ENCODE results near the gene PLCB1.

PLCB1 gene

DNA sequence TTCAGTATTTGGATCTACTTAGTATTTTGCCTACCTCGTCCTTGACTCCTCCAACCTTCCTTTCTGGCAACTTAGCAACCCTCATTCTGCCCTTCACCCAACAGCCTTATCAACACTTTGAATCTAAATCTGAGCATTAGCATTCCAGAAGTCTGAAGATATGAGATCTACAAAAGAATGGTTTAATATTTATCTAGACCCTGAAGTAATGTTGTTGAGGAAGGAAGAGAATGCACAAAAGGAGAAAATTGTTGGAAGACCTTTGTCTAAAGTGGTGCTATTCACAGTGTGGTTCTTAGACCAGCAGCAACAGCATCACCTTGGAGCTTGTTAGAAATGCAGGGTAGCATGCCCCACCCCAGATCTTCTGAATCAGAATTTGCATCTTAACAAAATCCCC, 738.6 kb downstream of the PLCB1 start:
- no peak for DNase-seq

GRCh38 chr20:8874437-8874836, 742.4 kb downstream of the PLCB1 start:
- no peak for DNase-seq

GRCh38 chr20:8875586-8875985, 743.5 kb downstream of the PLCB1 start:
- no peak for DNase-seq

- DNase-seq: no peak
Measured at GRCh38 chr20:8876366-8876765, 744.3 kb downstream of the PLCB1 start.

- DNase-seq: no peak
Measured at GRCh38 chr20:8877294-8877693, 745.2 kb downstream of the PLCB1 start.

GRCh38 chr20:8879669-8880068, 747.6 kb downstream of the PLCB1 start:
- no peak for DNase-seq

GRCh38 chr20:8880085-8880853, 748.2 kb downstream of the PLCB1 start:
- DNase-seq: no peak

GRCh38 chr20:8891039-8891438, 759.0 kb downstream of the PLCB1 start:
- no peak for DNase-seq

DNA sequence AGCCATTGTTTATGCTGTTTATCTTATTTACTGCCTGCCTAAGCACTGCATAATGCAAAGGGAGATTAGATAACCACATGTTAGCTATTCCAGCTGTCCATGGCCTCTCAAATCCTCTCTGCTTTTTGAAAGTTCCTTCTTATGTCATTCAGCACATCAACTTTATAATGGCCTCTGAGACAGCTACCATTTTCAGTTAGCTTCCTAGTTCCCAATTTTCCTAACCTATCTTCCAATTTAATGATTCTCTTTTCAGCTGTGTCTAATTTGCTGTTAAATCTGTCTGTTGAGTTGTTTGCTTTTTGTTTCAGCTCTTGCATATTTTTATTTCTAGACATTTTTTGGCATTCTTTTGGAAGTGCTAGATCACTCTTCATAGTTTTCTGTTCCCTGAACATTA, 763.4 kb downstream of the PLCB1 start:
- DNase-seq: no peak

- DNase-seq: no peak
Measured at GRCh38 chr20:8898823-8899222, 766.8 kb downstream of the PLCB1 start.

DNA sequence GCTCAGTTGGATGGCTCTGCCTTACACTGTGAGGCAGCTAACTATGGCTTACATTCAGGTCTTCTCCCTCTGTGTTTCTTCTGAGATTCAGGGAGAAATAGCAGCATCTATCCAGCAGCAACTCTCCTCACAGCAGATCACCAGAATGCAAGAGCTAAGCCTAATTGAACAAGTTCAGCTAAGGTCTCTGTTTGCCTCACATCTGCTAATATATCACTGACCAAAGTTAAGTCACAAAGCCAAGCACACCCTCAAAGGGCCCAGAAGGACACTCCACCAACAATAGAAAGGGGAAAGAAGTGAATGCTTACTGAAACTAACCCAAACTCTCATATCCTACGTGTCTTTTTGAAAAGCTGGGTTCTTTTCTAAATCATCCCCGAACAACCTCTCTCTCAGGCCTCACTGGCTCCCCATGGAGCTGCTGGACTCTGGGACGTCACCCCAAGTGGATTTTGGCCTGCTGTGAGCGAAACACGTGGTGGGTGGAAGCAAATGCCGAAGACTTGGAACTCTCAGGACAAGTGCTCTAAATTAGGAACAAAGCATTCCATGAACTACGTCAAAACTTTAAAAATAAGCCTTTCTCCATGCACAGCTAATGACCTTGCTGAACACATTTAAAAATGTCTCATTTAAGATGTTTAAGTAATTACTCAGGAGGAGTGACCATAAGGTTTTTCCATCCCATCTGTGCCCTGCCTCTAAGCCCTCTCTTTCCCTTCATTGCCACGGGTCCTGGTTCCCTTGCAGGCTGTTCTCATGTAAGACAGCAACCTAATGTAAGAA, 769.4 kb downstream of the PLCB1 start:
- DNase-seq: no peak

DNA sequence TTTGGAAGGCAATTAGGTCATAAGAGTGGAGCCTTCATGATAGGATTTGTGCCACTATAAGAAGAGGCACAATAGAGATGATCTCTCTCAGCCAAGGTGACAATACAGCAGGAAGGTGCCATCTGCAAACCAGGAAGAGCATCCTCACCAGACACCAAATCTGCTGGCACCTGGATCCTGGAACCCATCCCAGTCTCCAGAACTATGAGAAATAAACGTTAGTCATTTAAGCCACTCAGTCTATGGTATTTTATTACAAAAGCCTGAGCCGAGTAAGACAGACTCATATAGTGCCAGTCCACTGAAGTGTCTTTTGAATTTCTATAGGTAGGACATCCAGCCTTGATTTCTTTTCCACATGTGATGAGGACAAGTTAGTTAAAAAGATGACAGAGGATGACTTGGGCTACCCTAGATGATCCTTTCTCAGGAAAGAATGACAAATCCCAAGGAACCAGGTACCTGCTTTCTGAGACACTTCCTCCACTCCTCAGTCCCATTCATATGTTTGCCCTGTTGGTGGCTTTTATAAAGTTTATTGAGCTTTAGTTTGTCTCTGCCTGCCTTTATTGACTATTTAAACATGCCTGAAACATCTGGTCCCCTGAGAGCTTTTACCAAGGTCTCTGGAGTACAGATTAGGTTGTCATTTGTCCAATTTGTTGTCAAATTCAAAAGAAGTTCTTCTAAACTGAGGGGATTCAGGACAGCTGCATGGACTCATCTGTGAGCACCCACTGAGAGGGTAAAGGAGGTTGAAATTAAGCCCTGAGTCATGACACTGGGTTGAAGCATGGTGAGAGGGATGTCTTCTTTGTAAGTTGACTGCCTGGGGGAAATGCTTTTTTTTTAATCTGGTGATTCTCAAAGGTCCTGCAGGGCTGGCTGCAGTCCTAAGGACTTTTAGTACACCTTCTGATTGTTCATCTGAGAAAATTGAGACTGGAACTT, 771.9 kb downstream of the PLCB1 start:
- DNase-seq: no peak

GRCh38 chr20:8909596-8909995, 777.5 kb downstream of the PLCB1 start:
- no peak for DNase-seq

DNA sequence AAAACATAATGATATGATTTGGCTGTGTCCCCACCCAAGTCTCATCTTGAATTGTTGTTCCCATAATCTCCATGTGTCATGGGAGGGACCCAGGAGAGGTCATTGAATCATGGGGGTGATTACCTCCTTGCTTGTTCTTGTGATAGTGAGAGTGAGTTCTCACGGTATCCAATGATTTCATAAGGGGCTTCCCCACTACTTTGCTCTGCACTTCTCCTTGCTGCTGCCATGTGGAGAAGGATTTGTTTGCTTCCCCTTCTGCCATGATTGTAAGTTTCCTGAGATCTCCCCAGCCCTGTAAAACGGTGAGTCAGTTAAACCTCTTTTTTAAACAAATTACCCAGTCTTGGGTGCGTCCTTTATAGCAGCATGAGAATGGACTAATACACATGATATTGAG, 780.0 kb downstream of the PLCB1 start:
- no peak for DNase-seq

DNA sequence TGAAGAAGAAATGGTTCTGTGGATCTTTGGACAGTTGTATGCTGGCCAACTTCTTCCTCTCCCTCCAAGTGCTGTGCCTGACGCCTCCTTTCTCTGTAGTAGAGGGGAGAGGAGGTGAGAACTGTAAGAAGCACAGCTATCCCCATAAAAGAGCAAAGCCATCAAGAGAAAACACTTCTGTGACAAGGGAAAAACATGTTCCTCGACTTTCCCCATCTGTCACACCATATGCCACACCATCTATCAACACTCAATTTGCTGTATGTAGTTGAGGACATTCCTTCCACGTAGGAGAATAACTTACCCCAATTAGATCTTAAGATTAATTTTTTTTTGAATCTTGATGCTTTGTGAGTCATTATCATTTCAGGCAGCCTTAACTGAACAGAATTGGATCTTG, 780.7 kb downstream of the PLCB1 start:
- no peak for DNase-seq

GRCh38 chr20:8913456-8913855, 781.4 kb downstream of the PLCB1 start:
- no peak for DNase-seq

- DNase-seq: no peak
Measured at GRCh38 chr20:8914421-8914820, 782.4 kb downstream of the PLCB1 start.

DNA sequence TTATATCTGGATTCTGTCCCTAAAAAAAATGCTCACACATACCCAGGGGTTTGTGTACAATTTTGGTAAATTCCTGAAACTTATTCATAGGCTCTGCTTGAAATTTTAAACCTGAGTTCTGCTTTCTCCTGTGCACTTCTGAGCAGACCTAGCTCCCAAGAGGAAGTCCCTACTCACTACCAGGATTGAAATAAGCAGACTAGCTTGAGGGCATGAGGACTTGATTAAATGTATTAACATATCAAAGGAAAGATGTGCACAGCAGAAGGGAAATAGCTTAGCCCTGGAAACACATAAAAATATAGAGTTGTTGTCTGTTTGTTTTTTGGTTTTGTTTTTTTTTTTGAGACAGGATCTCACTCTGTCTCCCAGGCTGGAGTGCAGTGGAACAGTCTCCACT, 785.0 kb downstream of the PLCB1 start:
- DNase-seq: no peak

- DNase-seq: no peak
Measured at GRCh38 chr20:8918145-8918544, 786.1 kb downstream of the PLCB1 start.

DNA sequence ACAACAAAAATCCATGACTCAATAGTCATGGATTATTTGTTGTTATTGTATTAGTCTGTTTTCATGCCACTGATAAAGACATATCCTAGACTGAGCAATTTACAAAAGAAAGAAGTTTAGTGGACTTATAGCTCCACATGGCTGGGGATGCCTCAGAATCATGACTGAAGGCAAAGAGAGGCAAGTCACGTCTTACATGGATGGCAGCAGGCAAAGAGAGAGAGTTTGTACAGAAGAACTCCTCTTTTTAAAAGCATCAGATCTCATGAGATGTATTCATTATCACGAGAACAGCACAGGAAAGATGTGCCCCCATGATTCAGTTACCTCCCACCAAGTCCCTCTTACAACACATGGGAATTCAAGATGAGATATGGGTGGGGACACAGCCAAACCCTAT, 792.5 kb downstream of the PLCB1 start:
- no peak for DNase-seq

DNA sequence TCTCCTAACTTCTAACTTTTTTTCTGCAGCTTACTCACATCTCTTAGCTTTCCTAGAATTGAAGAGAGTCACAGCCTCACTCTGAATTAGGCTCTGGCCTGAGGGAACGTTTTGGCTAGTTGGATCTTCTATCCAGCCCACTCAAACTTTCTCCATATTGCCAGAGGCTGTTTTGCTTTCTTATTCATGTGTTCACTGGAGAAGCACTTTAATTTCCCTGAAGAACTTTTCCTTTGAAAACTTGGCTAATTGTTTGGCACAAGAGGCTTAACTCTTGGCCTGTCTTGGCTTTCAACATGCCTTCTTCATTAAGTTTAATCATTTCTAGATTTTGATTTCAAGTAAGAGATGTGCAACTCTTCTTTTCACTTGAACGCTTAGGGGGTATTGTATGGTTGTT, 798.7 kb downstream of the PLCB1 start:
- no peak for DNase-seq

DNA sequence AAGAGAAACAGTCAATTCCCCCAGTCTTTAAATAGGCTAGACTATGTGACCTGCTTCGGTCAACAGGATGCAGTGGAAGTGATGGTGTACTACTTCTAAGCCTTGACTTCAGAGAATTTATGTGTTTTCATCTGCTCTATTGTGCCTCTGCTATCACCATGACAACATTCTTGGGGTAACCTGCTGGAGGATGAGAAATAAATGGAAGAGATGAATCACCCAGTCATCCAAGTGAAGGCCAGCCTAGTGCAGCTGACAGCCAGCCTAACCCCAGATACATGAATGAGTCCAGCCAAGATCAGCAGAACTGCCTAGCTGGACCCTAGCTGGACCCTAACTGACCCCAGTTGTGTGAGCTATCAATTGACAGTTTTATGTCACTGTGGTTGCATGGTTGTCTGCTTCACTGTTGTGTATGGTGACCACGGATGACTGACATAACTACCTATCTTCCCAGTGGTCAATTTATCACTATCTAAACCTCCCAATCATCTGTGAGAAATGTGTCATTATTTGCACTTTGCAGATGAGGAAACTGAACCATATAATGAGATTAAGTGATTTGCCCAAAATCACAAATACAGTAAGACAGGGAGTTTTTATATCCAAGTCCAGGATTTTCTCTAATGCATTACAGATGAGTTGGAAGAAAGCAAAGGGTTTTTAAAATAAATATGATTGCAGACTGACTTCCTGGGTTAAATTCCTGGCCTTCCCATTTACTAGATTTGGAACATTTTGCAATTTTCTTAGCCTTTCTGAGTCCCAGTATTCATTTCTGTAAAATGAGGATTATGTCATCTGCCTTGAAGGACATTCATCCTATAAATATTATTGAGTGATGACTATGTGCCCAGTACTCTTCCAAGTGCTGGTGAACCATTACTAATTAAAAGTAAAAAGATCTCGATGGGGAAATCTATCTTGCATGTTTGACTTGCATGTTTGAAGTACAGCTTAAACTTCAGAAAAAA, 800.4 kb downstream of the PLCB1 start:
- DNase-seq: peak; percentile 47

Measured in fibroblast of upper back skin (primary cell).